Measurements from ENCODE around the gene TECPR2. TPM values are rescaled to one million over a fixed set of nuclear protein-coding genes. Genes with fewer than 3 reads are reported as not detected.

Gene TECPR2
- total RNA-seq, 1 donor from 2014 or later = 12.0 TPM

DNA sequence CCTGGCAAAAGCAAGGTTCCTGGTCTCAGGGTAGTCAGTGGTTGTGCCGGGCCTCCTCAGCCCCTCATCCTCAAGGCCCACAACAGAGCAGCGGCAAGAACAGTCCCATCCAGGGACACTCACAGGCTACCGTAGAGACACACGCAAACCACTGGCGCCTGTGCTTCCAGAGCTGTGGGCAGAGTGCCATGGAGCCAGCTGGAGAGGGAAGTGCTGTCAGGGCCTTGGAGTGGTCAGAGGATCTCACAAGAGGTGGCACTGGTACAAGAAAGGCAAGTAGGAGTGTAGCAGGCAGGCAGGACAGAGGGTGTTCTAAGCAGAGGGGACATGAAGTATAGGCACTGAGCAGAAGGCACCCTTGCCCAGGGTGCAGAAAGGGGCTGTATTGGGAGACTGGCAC, 112.2 kb downstream of the TECPR2 start:
- Histone ChIP-seq H3K4me3 (no peak overlapping the region), H3K36me3 (no peaks in the 10 kb centered on the region), H3K4me1 (peaks cover 6% of the 10 kb centered on the region), H3K27me3 (no peaks in the 10 kb centered on the region), H3K9me3 (no peaks in the 10 kb centered on the region), H3K27ac (no peak overlapping the region)
- DNase-seq (ENCODE audit: extremely low spot score in 2 of 2) = no peak
- TF ChIP-seq POLR2AphosphoS5 (IDR thresholded peaks at IDR 0.05; ENCODE audit: insufficient read depth in 1 of 2, low read depth in 1 of 2) = no peak
- TF ChIP-seq, protein P1, sequence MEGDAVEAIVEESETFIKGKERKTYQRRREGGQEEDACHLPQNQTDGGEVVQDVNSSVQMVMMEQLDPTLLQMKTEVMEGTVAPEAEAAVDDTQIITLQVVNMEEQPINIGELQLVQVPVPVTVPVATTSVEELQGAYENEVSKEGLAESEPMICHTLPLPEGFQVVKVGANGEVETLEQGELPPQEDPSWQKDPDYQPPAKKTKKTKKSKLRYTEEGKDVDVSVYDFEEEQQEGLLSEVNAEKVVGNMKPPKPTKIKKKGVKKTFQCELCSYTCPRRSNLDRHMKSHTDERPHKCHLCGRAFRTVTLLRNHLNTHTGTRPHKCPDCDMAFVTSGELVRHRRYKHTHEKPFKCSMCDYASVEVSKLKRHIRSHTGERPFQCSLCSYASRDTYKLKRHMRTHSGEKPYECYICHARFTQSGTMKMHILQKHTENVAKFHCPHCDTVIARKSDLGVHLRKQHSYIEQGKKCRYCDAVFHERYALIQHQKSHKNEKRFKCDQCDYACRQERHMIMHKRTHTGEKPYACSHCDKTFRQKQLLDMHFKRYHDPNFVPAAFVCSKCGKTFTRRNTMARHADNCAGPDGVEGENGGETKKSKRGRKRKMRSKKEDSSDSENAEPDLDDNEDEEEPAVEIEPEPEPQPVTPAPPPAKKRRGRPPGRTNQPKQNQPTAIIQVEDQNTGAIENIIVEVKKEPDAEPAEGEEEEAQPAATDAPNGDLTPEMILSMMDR (IDR thresholded peaks at IDR 0.05) = no peak
- TF ChIP-seq POLR2A (IDR thresholded peaks at IDR 0.05) = no peak
- intact Hi-C loops (cut with DNase I) = no loop called here

DNA sequence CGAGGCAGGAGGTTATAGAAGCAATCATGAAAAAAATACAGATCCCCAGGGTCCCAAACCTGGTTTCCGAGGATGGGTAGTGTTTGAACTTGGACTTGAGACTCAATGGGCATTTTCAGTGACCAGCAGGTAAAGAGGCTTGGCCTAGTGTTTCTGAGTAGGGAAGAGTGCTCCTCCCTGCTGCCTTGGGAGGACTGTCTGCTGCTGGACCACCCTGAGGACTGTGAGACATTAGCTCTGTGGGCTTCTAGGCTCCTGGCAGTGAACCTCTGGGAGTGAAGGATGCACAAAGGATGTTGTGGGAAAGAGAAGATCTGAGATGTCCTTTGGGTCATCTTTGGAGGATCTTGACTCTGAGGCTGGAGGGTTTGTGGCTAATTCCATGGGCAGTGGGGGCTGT, 116.4 kb downstream of the TECPR2 start:
- H3K36me3 ChIP-seq = no peaks in the 10 kb centered on the region
- DNase-seq (ENCODE audit: extremely low spot score in 2 of 2) = no peak
- intact Hi-C loops (cut with DNase I) = no loop called here
- H3K27ac ChIP-seq = no peak overlapping the region
- no peaks in the 10 kb centered on the region for H3K9me3 ChIP-seq
- H3K4me3 ChIP-seq = no peak overlapping the region
- no peaks in the 10 kb centered on the region for H3K4me1 ChIP-seq
- no peaks in the 10 kb centered on the region for H3K27me3 ChIP-seq
- TF ChIP-seq, protein P1 (IDR thresholded peaks at IDR 0.05) = no peak
- TF ChIP-seq POLR2AphosphoS5 (IDR thresholded peaks at IDR 0.05; ENCODE audit: insufficient read depth in 1 of 2, low read depth in 1 of 2) (no peak), POLR2A (IDR thresholded peaks at IDR 0.05) (no peak)

DNA sequence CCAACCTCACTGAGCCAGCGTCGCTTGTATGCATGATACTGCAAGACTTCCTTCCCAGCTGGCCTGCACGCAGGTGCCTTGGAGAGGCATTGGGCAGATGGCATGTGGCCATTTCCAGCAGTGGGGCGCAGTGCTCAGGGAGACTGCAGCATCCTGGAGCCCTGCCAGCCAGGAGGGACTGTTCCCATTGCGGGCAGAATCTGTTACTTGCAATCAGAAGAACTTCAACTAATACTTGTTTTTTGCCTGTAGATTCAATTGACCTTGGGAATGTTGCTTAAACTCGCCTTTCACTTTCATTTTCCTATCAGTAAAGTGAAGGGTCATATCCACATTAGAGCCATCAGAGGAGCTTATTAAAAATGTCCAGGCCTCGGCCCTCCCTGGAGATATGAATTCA, 117.0 kb downstream of the TECPR2 start:
- H3K4me1 ChIP-seq = no peaks in the 10 kb centered on the region
- H3K27me3 ChIP-seq = no peaks in the 10 kb centered on the region
- H3K36me3 ChIP-seq = no peaks in the 10 kb centered on the region
- DNase-seq (ENCODE audit: extremely low spot score in 2 of 2) = no peak
- no peak overlapping the region for H3K4me3 ChIP-seq
- H3K9me3 ChIP-seq = no peaks in the 10 kb centered on the region
- intact Hi-C loops (cut with DNase I) = no loop called here
- no peak overlapping the region for H3K27ac ChIP-seq
- TF ChIP-seq, protein P1 (IDR thresholded peaks at IDR 0.05) = no peak
- TF ChIP-seq POLR2A (IDR thresholded peaks at IDR 0.05) = no peak
- TF ChIP-seq POLR2AphosphoS5 (IDR thresholded peaks at IDR 0.05; ENCODE audit: insufficient read depth in 1 of 2, low read depth in 1 of 2) = no peak

DNA sequence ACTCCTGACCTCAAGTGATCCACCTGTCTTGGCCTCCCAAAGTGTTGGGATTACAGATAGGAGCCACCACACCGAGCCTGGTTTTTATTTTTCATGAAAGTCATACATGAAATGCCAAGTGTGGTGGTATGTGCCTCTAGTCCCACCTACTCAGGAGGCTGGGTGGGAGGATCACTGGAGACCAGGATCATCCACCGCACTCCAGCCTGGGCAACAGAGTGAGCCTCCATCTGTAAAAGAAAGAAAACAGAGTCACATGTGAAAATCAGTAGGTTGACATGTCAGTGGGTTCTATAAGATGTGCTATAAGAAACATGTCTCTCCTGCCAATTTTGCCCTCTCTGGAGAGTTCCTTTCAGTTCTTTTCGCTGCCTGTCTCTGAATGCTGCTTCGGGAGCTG, 118.6 kb downstream of the TECPR2 start:
- TF ChIP-seq POLR2AphosphoS5 (IDR thresholded peaks at IDR 0.05; ENCODE audit: insufficient read depth in 1 of 2, low read depth in 1 of 2) (no peak), POLR2A (IDR thresholded peaks at IDR 0.05) (no peak)
- TF ChIP-seq, protein P1 (IDR thresholded peaks at IDR 0.05) = no peak
- no peak overlapping the region for H3K27ac ChIP-seq
- intact Hi-C loops (cut with DNase I) = no loop called here

DNA sequence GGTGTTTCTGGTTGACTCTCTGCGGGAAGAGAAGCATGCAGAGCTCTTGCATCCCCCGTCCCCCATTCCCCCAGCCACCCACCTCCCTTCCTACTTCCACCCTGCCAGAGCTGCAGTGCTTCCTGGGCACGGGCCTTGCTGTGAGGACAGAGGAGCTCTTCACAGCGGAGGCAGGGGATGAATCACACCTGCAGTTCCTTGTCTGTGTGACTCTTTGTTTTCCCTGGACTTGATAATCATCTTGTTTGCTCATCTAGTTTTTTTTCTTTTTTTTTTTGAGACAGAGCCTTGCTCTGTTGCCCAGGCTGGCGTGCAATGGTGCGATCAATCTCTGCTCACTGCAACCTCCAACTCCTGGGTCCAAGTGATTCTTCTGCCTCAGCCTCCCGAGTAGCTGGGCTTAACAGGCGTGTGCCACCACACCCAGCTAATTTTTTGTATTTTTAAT, 119.1 kb downstream of the TECPR2 start:
- intact Hi-C loops (cut with DNase I) = no loop called here

More for the DNA sequence above, 118.6 kb downstream of the TECPR2 start:
- no peak for DNase-seq (ENCODE audit: extremely low spot score in 2 of 2)
- H3K4me1 ChIP-seq = no peaks in the 10 kb centered on the region
- no peak overlapping the region for H3K4me3 ChIP-seq
- no peaks in the 10 kb centered on the region for H3K27me3 ChIP-seq
- no peaks in the 10 kb centered on the region for H3K36me3 ChIP-seq
- no peaks in the 10 kb centered on the region for H3K9me3 ChIP-seq

More for the DNA sequence above, 119.1 kb downstream of the TECPR2 start:
- no peaks in the 10 kb centered on the region for H3K9me3 ChIP-seq
- H3K27me3 ChIP-seq = no peaks in the 10 kb centered on the region
- H3K4me1 ChIP-seq = no peaks in the 10 kb centered on the region
- TF ChIP-seq POLR2A (IDR thresholded peaks at IDR 0.05) (no peak), POLR2AphosphoS5 (IDR thresholded peaks at IDR 0.05; ENCODE audit: insufficient read depth in 1 of 2, low read depth in 1 of 2) (no peak)
- TF ChIP-seq, protein P1 (IDR thresholded peaks at IDR 0.05) = no peak
- no peak overlapping the region for H3K4me3 ChIP-seq
- no peak overlapping the region for H3K27ac ChIP-seq
- no peak for DNase-seq (ENCODE audit: extremely low spot score in 2 of 2)
- H3K36me3 ChIP-seq = no peaks in the 10 kb centered on the region
